ENCODE measurements around the gene ARVCF.

- no peak for TF ChIP-seq CTCF (IDR thresholded peaks at IDR 0.05)
- TF ChIP-seq EP300 (IDR thresholded peaks at IDR 0.05): no peak
- no peak for TF ChIP-seq POLR2A (IDR thresholded peaks at IDR 0.05)
These were observed 56.0 kb downstream of the ARVCF start for GRCh38 chr22:19960491-19961200.
